ENCODE data around the gene SF3B3.

Gene SF3B3

DNA sequence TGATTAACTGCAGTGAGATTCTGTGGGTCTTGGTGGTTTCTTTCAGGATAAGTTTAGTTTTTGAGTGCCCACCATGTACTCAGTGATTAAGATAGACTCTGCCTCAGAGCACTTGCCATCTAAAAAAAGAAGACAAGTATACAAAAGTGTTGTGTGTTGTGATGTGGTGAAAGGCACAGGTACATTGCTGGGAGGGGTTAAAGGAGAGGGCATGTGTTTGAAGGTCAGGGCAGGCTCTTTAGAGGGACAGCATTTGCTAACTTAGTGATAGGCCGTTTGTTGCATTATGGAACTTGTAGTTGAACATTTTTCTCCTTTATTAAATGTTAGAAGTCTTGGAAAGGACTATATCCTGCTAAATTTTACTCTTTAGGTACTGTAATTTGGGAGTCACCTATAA is 26.5 kb downstream of the SF3B3 start:
- Histone ChIP-seq H3K4me3 (ENCODE audit: low read length) (no peak overlapping the region), H3K9me2 (replicated peaks; ENCODE audit: insufficient read depth, low read length) (no peaks in the 10 kb centered on the region), H3K27ac (ENCODE audit: low read length) (no peak overlapping the region), H4K20me1 (ENCODE audit: insufficient read depth, low read length) (peaks cover 36% of the 10 kb centered on the region), H3F3A (ENCODE audit: insufficient read depth, low read length) (no peaks in the 10 kb centered on the region), H3K9ac (ENCODE audit: low read length) (no peak overlapping the region), H3K27me3 (replicated peaks; ENCODE audit: insufficient read depth, low read length) (no peaks in the 10 kb centered on the region), H3K9me3 (replicated peaks; ENCODE audit: insufficient read depth, low read length) (no peaks in the 10 kb centered on the region), H3K4me2 (ENCODE audit: low read depth, low read length) (no peak overlapping the region), H3K79me2 (ENCODE audit: low read length) (peaks cover 99% of the 10 kb centered on the region), H3K36me3 (replicated peaks; ENCODE audit: insufficient read depth, low read length) (peaks cover 41% of the 10 kb centered on the region), H2AFZ (ENCODE audit: low read length) (no peak overlapping the region), H3K4me1 (ENCODE audit: low read length) (no peaks in the 10 kb centered on the region)
- DNase-seq, result no peak
- TF ChIP-seq EZH2 (optimal IDR thresholded peaks at IDR 0.05; ENCODE audit: low read depth, low read length) (no peak), EZH2phosphoT487 (IDR thresholded peaks at IDR 0.05; ENCODE audit: low read length) (no peak)
- TF ChIP-seq, protein P1, sequence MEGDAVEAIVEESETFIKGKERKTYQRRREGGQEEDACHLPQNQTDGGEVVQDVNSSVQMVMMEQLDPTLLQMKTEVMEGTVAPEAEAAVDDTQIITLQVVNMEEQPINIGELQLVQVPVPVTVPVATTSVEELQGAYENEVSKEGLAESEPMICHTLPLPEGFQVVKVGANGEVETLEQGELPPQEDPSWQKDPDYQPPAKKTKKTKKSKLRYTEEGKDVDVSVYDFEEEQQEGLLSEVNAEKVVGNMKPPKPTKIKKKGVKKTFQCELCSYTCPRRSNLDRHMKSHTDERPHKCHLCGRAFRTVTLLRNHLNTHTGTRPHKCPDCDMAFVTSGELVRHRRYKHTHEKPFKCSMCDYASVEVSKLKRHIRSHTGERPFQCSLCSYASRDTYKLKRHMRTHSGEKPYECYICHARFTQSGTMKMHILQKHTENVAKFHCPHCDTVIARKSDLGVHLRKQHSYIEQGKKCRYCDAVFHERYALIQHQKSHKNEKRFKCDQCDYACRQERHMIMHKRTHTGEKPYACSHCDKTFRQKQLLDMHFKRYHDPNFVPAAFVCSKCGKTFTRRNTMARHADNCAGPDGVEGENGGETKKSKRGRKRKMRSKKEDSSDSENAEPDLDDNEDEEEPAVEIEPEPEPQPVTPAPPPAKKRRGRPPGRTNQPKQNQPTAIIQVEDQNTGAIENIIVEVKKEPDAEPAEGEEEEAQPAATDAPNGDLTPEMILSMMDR (IDR thresholded peaks at IDR 0.05; ENCODE audit: low read length), result no peak

DNA sequence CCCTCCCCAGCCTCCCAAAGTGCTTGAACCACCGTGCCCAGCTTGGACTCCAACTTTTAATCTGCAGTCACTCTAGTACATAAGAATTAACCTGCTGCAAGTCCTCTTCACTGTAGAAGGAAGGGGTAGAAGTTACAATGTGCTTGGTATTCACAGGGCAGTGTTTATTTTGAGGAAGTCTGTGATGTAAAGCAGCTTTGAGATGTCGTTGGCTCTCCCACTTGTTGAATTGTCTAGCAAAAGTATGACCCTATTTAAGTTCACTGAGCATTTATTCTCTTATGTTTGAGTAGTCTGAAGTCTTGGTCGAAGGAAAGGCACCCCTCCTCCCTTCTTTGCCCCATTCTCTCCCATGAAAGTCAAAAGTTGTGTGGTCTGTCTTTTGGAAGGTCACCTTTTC is 28.2 kb downstream of the SF3B3 start:
- H3K9me2 ChIP-seq (replicated peaks; ENCODE audit: insufficient read depth, low read length), result no peaks in the 10 kb centered on the region
- H4K20me1 ChIP-seq (ENCODE audit: insufficient read depth, low read length), result peaks cover 27% of the 10 kb centered on the region
- H3K4me3 ChIP-seq (ENCODE audit: low read length), result no peak overlapping the region
- H3K79me2 ChIP-seq (ENCODE audit: low read length), result peaks cover 97% of the 10 kb centered on the region
- H3K4me1 ChIP-seq (ENCODE audit: low read length), result no peaks in the 10 kb centered on the region
- TF ChIP-seq EZH2 (optimal IDR thresholded peaks at IDR 0.05; ENCODE audit: low read depth, low read length) (no peak), EZH2phosphoT487 (IDR thresholded peaks at IDR 0.05; ENCODE audit: low read length) (no peak)
- TF ChIP-seq, protein P1 (IDR thresholded peaks at IDR 0.05; ENCODE audit: low read length), result no peak
- no peak overlapping the region for H2AFZ ChIP-seq (ENCODE audit: low read length)
- H3F3A ChIP-seq (ENCODE audit: insufficient read depth, low read length), result no peaks in the 10 kb centered on the region
- H3K27ac ChIP-seq (ENCODE audit: low read length), result no peak overlapping the region
- no peaks in the 10 kb centered on the region for H3K9me3 ChIP-seq (replicated peaks; ENCODE audit: insufficient read depth, low read length)
- H3K9ac ChIP-seq (ENCODE audit: low read length), result no peak overlapping the region
- no peak for DNase-seq
- H3K36me3 ChIP-seq (replicated peaks; ENCODE audit: insufficient read depth, low read length), result peaks cover 46% of the 10 kb centered on the region
- H3K4me2 ChIP-seq (ENCODE audit: low read depth, low read length), result no peak overlapping the region
- H3K27me3 ChIP-seq (replicated peaks; ENCODE audit: insufficient read depth, low read length), result no peaks in the 10 kb centered on the region

DNA sequence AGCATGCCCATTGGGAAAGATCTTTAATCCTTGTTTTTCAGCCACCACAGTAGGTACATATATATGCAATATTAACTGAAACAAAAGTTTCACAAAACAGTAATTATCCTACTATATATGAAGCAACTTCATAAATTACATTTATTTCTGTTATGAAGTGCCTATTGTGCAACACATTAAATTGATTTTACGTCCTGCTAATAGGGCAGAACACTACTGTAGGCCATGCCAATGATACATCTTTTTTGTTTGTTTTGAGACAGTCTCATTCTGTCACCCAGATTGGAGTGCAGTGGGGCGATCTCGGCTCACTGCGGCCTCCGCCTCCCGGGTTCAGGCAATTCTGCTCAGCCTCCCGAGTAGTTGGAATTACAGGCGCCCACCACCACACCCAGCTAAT is 29.1 kb downstream of the SF3B3 start:
- H3K4me2 ChIP-seq (ENCODE audit: low read depth, low read length), result no peak overlapping the region
- no peaks in the 10 kb centered on the region for H3F3A ChIP-seq (ENCODE audit: insufficient read depth, low read length)
- no peaks in the 10 kb centered on the region for H3K4me1 ChIP-seq (ENCODE audit: low read length)
- H3K9me3 ChIP-seq (replicated peaks; ENCODE audit: insufficient read depth, low read length), result no peaks in the 10 kb centered on the region
- H3K9me2 ChIP-seq (replicated peaks; ENCODE audit: insufficient read depth, low read length), result no peaks in the 10 kb centered on the region
- peaks cover 97% of the 10 kb centered on the region for H3K79me2 ChIP-seq (ENCODE audit: low read length)
- H3K4me3 ChIP-seq (ENCODE audit: low read length), result no peak overlapping the region
- no peaks in the 10 kb centered on the region for H3K27me3 ChIP-seq (replicated peaks; ENCODE audit: insufficient read depth, low read length)
- no peak overlapping the region for H3K27ac ChIP-seq (ENCODE audit: low read length)
- no peak for DNase-seq
- no peak overlapping the region for H2AFZ ChIP-seq (ENCODE audit: low read length)
- TF ChIP-seq EZH2 (optimal IDR thresholded peaks at IDR 0.05; ENCODE audit: low read depth, low read length), result no peak
- no peak for TF ChIP-seq EZH2phosphoT487 (IDR thresholded peaks at IDR 0.05; ENCODE audit: low read length)
- TF ChIP-seq, protein P1 (IDR thresholded peaks at IDR 0.05; ENCODE audit: low read length), result no peak
- no peak overlapping the region for H3K9ac ChIP-seq (ENCODE audit: low read length)
- H4K20me1 ChIP-seq (ENCODE audit: insufficient read depth, low read length), result peaks cover 27% of the 10 kb centered on the region
- peaks cover 53% of the 10 kb centered on the region for H3K36me3 ChIP-seq (replicated peaks; ENCODE audit: insufficient read depth, low read length)
